HG03196 (cell line): ENCODE data around the gene PPM1N.
A peak's percentile ranks its signal among the peaks of the same experiment; 100 is the strongest.

ENCODE experiments used
- ATAC-seq: cut with Tn5 transposase; IDR thresholded peaks from one replicate; pipeline ENCODE4 v1.9.1; 2021; ENCODE audit not compliant: unreplicated experiment

PPM1N gene

GRCh38 chr19:45470762-45471081, 27.5 kb upstream of the PPM1N start:
- no peak for ATAC-seq

DNA sequence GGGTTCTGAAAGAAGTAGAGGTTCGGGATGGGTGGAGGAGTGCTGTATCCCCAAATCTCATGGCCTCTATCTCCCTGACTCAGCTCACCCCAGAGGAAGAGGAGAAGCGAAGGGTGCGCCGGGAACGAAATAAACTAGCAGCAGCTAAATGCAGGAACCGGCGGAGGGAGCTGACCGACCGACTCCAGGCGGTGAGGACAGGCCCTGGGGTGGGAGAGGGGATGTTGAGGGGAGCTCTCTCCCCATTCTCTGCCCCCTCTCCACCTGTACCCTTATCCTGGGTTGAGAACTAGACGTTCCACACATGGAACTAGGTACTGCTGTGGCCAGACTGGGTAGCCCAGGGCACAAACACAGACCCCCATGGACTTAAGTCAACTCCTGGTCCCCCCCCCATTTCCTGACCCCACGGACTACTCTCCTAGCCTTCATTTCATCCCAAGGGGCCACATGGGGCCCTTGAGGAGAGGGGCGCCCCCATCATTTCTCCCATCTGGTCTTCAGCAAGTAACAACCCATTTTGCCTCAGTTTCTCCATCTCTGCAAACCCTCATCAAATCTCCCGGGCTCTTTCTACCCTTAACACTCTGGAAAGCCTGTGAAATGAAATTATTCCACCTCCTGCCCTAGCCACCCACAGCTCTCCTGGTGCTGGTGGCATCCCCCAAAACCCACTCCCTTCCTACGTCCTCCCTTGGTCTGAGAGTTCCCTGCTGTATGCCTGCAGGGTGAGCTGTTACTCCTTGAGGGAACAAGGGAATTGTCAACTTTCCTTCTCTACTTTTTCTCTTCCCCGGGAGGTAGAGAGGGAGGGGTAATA, 26.9 kb upstream of the PPM1N start:
- ATAC-seq, result no peak

GRCh38 chr19:45471931-45472562, 26.2 kb upstream of the PPM1N start:
- no peak for ATAC-seq

DNA sequence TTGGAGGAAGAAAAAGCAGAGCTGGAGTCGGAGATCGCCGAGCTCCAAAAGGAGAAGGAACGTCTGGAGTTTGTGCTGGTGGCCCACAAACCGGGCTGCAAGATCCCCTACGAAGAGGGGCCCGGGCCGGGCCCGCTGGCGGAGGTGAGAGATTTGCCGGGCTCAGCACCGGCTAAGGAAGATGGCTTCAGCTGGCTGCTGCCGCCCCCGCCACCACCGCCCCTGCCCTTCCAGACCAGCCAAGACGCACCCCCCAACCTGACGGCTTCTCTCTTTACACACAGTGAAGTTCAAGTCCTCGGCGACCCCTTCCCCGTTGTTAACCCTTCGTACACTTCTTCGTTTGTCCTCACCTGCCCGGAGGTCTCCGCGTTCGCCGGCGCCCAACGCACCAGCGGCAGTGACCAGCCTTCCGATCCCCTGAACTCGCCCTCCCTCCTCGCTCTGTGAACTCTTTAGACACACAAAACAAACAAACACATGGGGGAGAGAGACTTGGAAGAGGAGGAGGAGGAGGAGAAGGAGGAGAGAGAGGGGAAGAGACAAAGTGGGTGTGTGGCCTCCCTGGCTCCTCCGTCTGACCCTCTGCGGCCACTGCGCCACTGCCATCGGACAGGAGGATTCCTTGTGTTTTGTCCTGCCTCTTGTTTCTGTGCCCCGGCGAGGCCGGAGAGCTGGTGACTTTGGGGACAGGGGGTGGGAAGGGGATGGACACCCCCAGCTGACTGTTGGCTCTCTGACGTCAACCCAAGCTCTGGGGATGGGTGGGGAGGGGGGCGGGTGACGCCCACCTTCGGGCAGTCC, 25.5 kb upstream of the PPM1N start:
- no peak for ATAC-seq

DNA sequence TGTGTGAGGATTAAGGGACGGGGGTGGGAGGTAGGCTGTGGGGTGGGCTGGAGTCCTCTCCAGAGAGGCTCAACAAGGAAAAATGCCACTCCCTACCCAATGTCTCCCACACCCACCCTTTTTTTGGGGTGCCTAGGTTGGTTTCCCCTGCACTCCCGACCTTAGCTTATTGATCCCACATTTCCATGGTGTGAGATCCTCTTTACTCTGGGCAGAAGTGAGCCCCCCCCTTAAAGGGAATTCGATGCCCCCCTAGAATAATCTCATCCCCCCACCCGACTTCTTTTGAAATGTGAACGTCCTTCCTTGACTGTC, 24.9 kb upstream of the PPM1N start:
- ATAC-seq, result no peak

- no peak for ATAC-seq
Observed at GRCh38 chr19:45473682-45474605, 24.3 kb upstream of the PPM1N start.

DNA sequence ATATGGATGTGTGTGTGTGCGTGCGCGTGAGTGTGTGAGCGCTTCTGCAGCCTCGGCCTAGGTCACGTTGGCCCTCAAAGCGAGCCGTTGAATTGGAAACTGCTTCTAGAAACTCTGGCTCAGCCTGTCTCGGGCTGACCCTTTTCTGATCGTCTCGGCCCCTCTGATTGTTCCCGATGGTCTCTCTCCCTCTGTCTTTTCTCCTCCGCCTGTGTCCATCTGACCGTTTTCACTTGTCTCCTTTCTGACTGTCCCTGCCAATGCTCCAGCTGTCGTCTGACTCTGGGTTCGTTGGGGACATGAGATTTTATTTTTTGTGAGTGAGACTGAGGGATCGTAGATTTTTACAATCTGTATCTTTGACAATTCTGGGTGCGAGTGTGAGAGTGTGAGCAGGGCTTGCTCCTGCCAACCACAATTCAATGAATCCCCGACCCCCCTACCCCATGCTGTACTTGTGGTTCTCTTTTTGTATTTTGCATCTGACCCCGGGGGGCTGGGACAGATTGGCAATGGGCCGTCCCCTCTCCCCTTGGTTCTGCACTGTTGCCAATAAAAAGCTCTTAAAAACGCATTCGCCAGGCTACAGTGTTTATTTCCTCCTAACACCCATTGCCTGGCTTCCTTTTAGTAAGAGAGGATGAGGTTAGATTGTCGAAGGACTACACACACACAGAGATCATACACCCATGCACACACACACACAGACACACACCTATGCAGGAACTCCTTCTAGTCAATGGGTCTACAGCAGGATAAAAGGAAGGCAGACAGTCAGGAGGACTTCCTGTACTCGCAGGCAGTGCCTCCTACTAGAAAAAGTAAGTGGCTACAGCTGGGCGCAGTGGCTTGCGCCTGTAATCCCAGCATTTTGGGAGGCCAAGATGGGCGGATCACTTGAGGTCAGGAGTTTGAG, 23.4 kb upstream of the PPM1N start:
- no peak for ATAC-seq

- ATAC-seq, result no peak
Observed at GRCh38 chr19:45475537-45476291, 22.5 kb upstream of the PPM1N start.

DNA sequence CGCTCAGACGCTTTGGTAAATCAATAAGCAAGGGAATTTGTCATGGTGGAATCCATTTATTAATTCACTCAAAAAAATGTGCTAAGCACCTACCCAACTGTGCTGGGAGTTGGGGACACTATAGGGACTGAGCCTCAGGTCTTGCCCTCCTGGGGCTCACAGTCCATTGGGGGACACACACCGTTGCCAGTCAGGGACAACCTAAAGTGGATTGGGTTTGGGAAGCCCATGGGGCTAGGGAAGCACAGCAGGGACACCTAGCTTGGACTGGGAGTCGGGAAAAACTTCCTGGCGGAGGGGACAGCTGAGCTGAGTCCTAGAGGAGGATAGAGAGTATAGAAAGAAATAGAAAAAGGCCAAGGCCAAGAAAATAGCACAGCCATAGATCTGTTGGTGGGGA, 21.9 kb upstream of the PPM1N start:
- ATAC-seq, result no peak

GRCh38 chr19:45477186-45477585, 21.1 kb upstream of the PPM1N start:
- ATAC-seq, result no peak

DNA sequence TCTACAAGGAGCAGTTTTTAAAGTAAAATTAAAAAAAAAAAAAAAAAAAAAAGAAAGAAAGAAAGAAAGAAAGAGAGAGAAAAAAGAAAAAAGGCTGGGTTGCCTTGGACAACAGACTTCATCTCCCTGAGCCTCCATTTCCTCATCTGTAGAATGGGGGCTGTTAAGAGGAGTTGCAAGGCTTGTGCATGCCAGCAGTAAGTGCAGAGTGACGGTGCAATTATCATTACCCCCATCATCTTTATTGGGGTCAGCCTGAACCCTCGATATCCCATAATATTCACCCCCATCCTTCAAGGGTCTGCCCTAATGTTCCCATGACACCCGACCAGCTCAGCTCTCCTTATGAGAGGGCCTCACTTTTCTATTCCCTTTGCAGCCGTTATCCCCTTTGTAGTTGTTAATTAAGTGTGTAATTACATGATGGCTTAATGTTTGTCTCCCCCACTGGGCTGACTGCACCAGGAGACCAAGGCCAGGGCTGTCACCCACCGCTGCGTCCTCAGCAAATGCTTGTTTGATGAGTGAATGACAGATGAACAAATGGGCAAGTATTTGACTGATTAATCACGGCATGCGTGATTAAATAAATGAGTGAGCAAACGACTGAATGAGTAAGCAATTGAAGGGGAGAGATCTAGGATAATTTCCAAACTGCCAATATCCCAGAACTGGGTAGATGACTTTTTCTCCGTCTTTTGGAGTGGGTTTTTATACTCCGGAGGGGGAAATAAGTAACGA, 20.4 kb upstream of the PPM1N start:
- ATAC-seq, result peak; percentile 5

- peak; percentile 80 for ATAC-seq
Observed at GRCh38 chr19:45478454-45479238, 19.6 kb upstream of the PPM1N start.

- no peak for ATAC-seq
Observed at GRCh38 chr19:45483033-45483432, 15.2 kb upstream of the PPM1N start.

DNA sequence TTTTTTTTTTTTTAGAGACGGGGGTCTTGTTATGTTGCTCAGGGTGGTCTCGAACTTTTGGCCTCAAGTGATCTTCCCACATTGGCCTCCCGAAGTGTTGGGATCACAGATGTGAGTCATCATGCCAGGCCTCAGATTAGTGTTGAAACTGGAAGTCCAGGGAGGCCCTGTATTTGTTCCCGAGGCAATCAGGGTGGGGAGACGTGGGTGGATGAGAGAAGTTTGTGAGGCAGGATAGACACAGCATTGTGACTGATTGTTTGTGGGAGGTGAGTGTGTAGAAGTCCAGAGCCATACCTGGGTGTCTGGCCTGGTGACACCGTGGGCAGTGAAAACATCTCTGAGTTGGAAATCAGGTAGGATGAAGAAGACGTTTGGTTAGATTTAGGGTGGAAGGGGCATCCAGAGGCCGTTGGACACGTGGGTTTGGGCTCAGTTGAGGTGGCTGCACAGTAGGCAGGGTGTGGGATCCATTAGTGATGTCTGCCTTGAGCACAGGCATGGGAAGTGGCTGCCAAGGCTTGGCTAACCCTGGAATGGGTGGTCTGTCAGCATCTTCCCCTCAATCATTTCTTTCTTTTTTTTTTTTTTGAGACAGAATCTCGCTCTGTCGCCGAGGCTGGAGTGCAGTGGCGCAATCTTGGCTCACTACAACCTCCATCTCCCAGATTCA, 13.8 kb upstream of the PPM1N start:
- no peak for ATAC-seq

DNA sequence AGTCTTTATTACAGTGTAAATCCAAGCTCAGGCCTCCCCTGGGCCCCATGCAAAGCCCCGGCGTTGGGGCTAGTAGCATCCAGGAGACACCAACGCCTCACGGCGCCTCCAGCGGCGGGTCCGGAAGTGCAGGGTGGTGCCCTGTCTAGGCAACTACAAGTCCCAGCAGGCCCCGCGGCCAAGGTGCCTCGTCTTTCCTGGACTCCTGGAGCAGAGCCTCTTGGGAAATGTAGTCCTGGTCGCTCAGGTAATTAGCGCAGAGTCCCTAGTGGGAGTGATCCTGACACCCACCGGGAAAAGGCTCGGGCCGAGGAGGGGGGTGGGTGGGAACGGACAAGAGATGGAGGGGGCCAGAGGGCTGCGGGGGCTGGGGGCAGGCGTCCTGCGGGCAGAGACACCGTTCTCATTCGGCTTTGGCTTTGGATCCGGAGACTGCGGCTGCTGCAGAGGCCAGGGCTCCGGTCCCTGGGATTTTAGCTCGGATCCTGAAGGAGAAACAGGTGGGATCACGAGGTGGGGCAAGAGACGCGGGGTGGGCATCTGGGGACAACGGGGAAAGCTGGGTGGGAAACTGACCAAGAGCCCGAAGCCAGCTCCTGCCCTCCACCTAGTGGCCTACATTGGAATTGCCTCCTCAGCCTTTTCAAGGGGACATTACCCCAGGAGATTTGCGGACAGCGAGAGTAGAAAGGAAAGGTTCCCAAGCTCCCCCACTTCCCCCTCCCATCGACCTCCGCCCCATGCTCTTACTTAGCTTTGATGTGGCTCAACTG, 12.8 kb upstream of the PPM1N start:
- peak; percentile 88 for ATAC-seq

DNA sequence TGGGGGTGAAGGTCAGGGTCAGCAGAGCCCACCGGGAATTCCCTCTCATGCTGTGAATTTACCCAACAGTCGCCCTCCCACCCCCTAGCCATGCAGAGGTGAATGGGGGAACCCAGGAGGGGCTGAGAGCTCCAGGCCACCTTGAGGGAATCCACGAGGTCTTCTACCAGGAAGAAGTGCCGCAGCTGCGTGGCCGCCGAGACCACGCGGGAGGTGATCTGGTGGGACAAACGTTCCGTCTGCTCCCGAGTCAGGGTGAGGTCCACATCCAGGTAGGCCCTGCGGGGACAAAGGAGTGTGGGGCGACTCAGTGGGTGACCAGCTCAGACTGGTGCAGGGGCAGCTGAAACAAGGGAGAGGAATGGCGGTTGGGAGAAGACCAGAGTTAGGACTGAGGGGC, 9.5 kb upstream of the PPM1N start:
- no peak for ATAC-seq
